NCI-H187 (cell line): ENCODE results near the gene TGFB3.

Experiments
- DNase-seq, 2 experiments: peaks; one replicate each; lab custom pipeline; 2025; lab: John Stamatoyannopoulos, UW

TGFB3 gene

GRCh38 chr14:75987201-75987970 is 5.6 kb upstream of the TGFB3 start:
- no peak for DNase-seq

- DNase-seq, result no peak
Measured at GRCh38 chr14:75986439-75986765, 4.6 kb upstream of the TGFB3 start.

GRCh38 chr14:75985618-75986438 is 4.0 kb upstream of the TGFB3 start, which contains the start of gene IFT43:
IFT43 (plus strand) TSS chr14:75985763; CDS start chr14:75985787, 24 bp downstream.
- peak; percentile 30 to 70 for DNase-seq

- DNase-seq, result no peak
Measured at GRCh38 chr14:75984674-75985073, 2.9 kb upstream of the TGFB3 start.

- DNase-seq, result no peak
Measured at GRCh38 chr14:75983019-75983358, 1.2 kb upstream of the TGFB3 start.

- DNase-seq, result peak; percentile 43 to 55
Measured at GRCh38 chr14:75982266-75983018, 647 bp upstream of the TGFB3 start.

- no peak for DNase-seq
Measured at GRCh38 chr14:75980856-75981255, 939 bp downstream of the TGFB3 start.

- DNase-seq, result no peak
Measured at GRCh38 chr14:75979648-75980565, 1.9 kb downstream of the TGFB3 start.

GRCh38 chr14:75979071-75979571 is 2.7 kb downstream of the TGFB3 start:
- DNase-seq, result no peak

GRCh38 chr14:75978249-75978731 is 3.5 kb downstream of the TGFB3 start:
- DNase-seq, result no peak

- DNase-seq, result no peak
Measured at GRCh38 chr14:75977582-75977943, 4.2 kb downstream of the TGFB3 start.

GRCh38 chr14:75976826-75977581 is 4.8 kb downstream of the TGFB3 start:
- no peak for DNase-seq

GRCh38 chr14:75972801-75973421 is 8.9 kb downstream of the TGFB3 start:
- no peak for DNase-seq

GRCh38 chr14:75971509-75971908 is 10.3 kb downstream of the TGFB3 start:
- DNase-seq, result no peak

GRCh38 chr14:75970989-75971388 is 10.8 kb downstream of the TGFB3 start:
- no peak for DNase-seq

- DNase-seq, result no peak
Measured at GRCh38 chr14:75969891-75970290, 11.9 kb downstream of the TGFB3 start.

GRCh38 chr14:75969126-75969525 is 12.7 kb downstream of the TGFB3 start:
- no peak for DNase-seq

- no peak for DNase-seq
Measured at GRCh38 chr14:75968456-75968855, 13.3 kb downstream of the TGFB3 start.

- DNase-seq, result no peak
Measured at GRCh38 chr14:75967866-75968265, 13.9 kb downstream of the TGFB3 start.

- DNase-seq, result no peak
Measured at GRCh38 chr14:75961662-75962061, 20.1 kb downstream of the TGFB3 start.
